Chondrocyte (in vitro differentiated cells): ENCODE measurements around the gene CEP43. TPM values are rescaled to one million over a fixed set of nuclear protein-coding genes. Genes with fewer than 3 reads are reported as not detected.

Experiments used
- DNase-seq: peaks from one replicate; pipeline ENCODE4 v3.0.0; 2021; ENCODE audit warnings: mixed read lengths, low spot score
- H3K27ac Mint-ChIP-seq: one replicate; pipeline ENCODE4 v1.8.0; 2021; ENCODE audit warnings: mild to moderate bottlenecking, moderate library complexity, mixed read lengths; ENCODE audit not compliant: unreplicated experiment
- H3K27me3 Mint-ChIP-seq: 2 replicates; pipeline ENCODE4 v1.8.0; 2021; ENCODE audit warnings: low read depth, mixed read lengths
- H3K36me3 Mint-ChIP-seq: 2 replicates; pipeline ENCODE4 v1.8.0; 2021; ENCODE audit warnings: low read depth, mixed read lengths
- H3K4me1 Mint-ChIP-seq: 2 replicates; pipeline ENCODE4 v1.8.0; 2021; ENCODE audit warnings: low read depth, mild to moderate bottlenecking, mixed read lengths
- H3K4me3 Mint-ChIP-seq: one replicate; pipeline ENCODE4 v1.8.0; 2021; ENCODE audit warnings: mild to moderate bottlenecking, moderate library complexity, mixed read lengths; ENCODE audit not compliant: unreplicated experiment
- H3K9me3 Mint-ChIP-seq: 2 replicates; pipeline ENCODE4 v1.8.0; 2021; ENCODE audit warnings: low read depth, mixed read lengths
- CTCF ChIP-seq: fragments of 200-600 bp; sonication (generic); IDR thresholded peaks from 2 replicates; pipeline ENCODE4 v1.5.0; 2021; ENCODE audit warnings: antibody characterized with exemption, mild to moderate bottlenecking, moderate library complexity
- total RNA-seq: library from RNA; stranded (reverse); gene quantifications from 3 replicates; pipeline ENCODE4 v1.2.1, GENCODE V29; 2021

Gene CEP43
- total RNA-seq, 1 donor from 2014 or later = 11.7 TPM

- Mint-ChIP-seq H3K9me3 (no peaks in the 10 kb centered on the region), H3K27ac (no peak overlapping the region), H3K36me3 (peaks cover 1% of the 10 kb centered on the region), H3K27me3 (no peaks in the 10 kb centered on the region), H3K4me3 (peak overlapping the region; percentile 74), H3K4me1 (peaks cover 18% of the 10 kb centered on the region)
- DNase-seq = no peak
- TF ChIP-seq CTCF = no peak
Measured at GRCh38 chr6:166955865-166956443, 43.2 kb upstream of the CEP43 start.

- Mint-ChIP-seq H3K9me3 (no peaks in the 10 kb centered on the region), H3K4me3 (peak within 1 kb of the TSS; percentile 74), H3K27ac (peak within 1 kb of the TSS; percentile 71)
Measured at GRCh38 chr6:166956444-166957086, 42.6 kb upstream of the CEP43 start, which contains the start of gene RNASET2. Gene RNASET2 (minus strand): TSS chr6:166956550. CDS start chr6:166956182, 368 bp downstream.

GRCh38 chr6:166957087-166957804 is 42.0 kb upstream of the CEP43 start:
- DNase-seq = no peak
- H3K27me3 Mint-ChIP-seq = no peaks in the 10 kb centered on the region
- H3K9me3 Mint-ChIP-seq = no peaks in the 10 kb centered on the region
- H3K4me3 Mint-ChIP-seq = peak overlapping the region; percentile 74
- no peaks in the 10 kb centered on the region for H3K36me3 Mint-ChIP-seq
- H3K27ac Mint-ChIP-seq = peak overlapping the region; percentile 71
- TF ChIP-seq CTCF = peak; percentile 12
- peaks cover 18% of the 10 kb centered on the region for H3K4me1 Mint-ChIP-seq

More at GRCh38 chr6:166956444-166957086, 42.6 kb upstream of the CEP43 start, which contains the start of gene RNASET2:
- DNase-seq = peak; percentile 98
- Mint-ChIP-seq H3K36me3 (no peaks in the 10 kb centered on the region), H3K4me1 (peaks cover 18% of the 10 kb centered on the region), H3K27me3 (no peaks in the 10 kb centered on the region)
- no peak for TF ChIP-seq CTCF

- no peak for TF ChIP-seq CTCF
- Mint-ChIP-seq H3K36me3 (no peaks in the 10 kb centered on the region), H3K9me3 (no peaks in the 10 kb centered on the region), H3K27me3 (no peaks in the 10 kb centered on the region), H3K4me3 (peak overlapping the region; percentile 74), H3K27ac (no peak overlapping the region), H3K4me1 (peaks cover 18% of the 10 kb centered on the region)
- no peak for DNase-seq
Measured at GRCh38 chr6:166957805-166958076, 41.5 kb upstream of the CEP43 start.
